K562 (cell line): ENCODE results near the gene NOSTRIN. TPM values are rescaled to one million over a fixed set of nuclear protein-coding genes. Genes with fewer than 3 reads are reported as not detected.

Source experiments
- ARNT ChIP-seq, 2 experiments: fragments of 450-650 bp; IDR thresholded peaks; 2 replicates each; pipeline ENCODE4 v1.6.1; 2016; ENCODE audit warnings: mild to moderate bottlenecking in 1 of 2
- BRD9 ChIP-seq: fragments of 450-650 bp; IDR thresholded peaks from 2 replicates; pipeline ENCODE4 v1.6.1; 2018; ENCODE audit warnings: low read depth; ENCODE audit not compliant: partially characterized antibody
- ELK3 ChIP-seq: fragments of 450-650 bp; formaldehyde crosslinking; IDR thresholded peaks from 2 replicates; pipeline ENCODE4 v1.4.0; 2020; ENCODE audit warnings: mild to moderate bottlenecking
- FOXJ2 ChIP-seq: fragments of 200-800 bp; sonication (Bioruptor generic); IDR thresholded peaks from 2 replicates; pipeline ENCODE4 v1.6.1; 2016; ENCODE audit warnings: missing genetic modification characterization, missing compliant biosample characterization
- MECOM ChIP-seq: fragments of 250-450 bp; sonication (Bioruptor Pico); IDR thresholded peaks from 2 replicates; pipeline ENCODE4 v1.8.0; 2022; ENCODE audit warnings: inconsistent platforms
- PML ChIP-seq: IDR thresholded peaks from 2 replicates; pipeline ENCODE4 v1.6.1; 2012; ENCODE audit warnings: low read length, inconsistent platforms
- POLR2G ChIP-seq: fragments of 200-400 bp; formaldehyde crosslinking; IDR thresholded peaks from 2 replicates; pipeline ENCODE4 v1.6.1; 2017; ENCODE audit warnings: low read depth, mild to moderate bottlenecking, antibody characterized with exemption, low read length, moderate library complexity
- RAD21 ChIP-seq, 2 experiments: fragments of 250-450 bp in 1 of 2; fragments of 450-650 bp in 1 of 2; sonication (Bioruptor Pico) in 1 of 2; formaldehyde crosslinking in 1 of 2; IDR thresholded peaks in 1 of 2; conservative IDR thresholded peaks in 1 of 2; 2 replicates each; pipeline versions ENCODE4 v1.4.0 to v1.8.0; 2020 to 2022; ENCODE audit warnings: mild to moderate bottlenecking in 2 of 2, moderate library complexity in 1 of 2
- THRAP3 ChIP-seq: fragments of 450-650 bp; IDR thresholded peaks from 2 replicates; pipeline ENCODE4 v1.6.1; 2016; ENCODE audit warnings: mild to moderate bottlenecking, inconsistent platforms, borderline replicate concordance
- ZNF184 ChIP-seq: sonication (generic); formaldehyde crosslinking; IDR thresholded peaks from 2 replicates; pipeline ENCODE4 v1.5.0; 2020; ENCODE audit warnings: missing genetic modification reagents
- ZNF77 ChIP-seq: fragments of 250-450 bp; sonication (Bioruptor Pico); IDR thresholded peaks from 2 replicates; pipeline ENCODE4 v1.5.0; 2020
- ZSCAN29 ChIP-seq: fragments of 450-650 bp; IDR thresholded peaks from 2 replicates; pipeline ENCODE4 v1.6.1; 2017
- polyA plus RNA-seq, 8 experiments: library from polyadenylated mRNA; depleted of rRNA in 4 of 8; stranded (reverse) in 5 of 8; unstranded in 3 of 8; fragments of >200 nt; fragmentation: Nextera tagmentation in 2 of 8; fragmentation: Illumina TruSeq in 1 of 8; extraction: Ambion mirVana in 2 of 8; extraction: Trizol in 1 of 8; gene quantifications; 2 replicates each; pipeline versions ENCODE4 v1.2.1 to v1.2.3, GENCODE V29; 2011 to 2014; ENCODE audit warnings: inconsistent platforms in 1 of 8, missing spikeins in 1 of 8
- total RNA-seq, 7 experiments: library from RNA; depleted of rRNA in 6 of 7; stranded (reverse); fragments of >200 nt in 6 of 7; fragmentation: Illumina TruSeq in 2 of 7; extraction: Trizol in 2 of 7; gene quantifications; 2 replicates each; pipeline versions ENCODE4 v1.2.1 to v1.2.3, GENCODE V29; 2011 to 2021; ENCODE audit warnings: low replicate concordance in 1 of 7
- TF ChIP-seq, protein P1 (sequence below): fragments of 200-600 bp; sonication (generic); IDR thresholded peaks from one replicate; pipeline ENCODE4 v1.6.1; 2012; ENCODE audit warnings: mild to moderate bottlenecking, low read depth, low read length, inconsistent platforms
- TF ChIP-seq, protein P2 (sequence below), 3 experiments: fragments of 200-800 bp in 1 of 3; sonication (Bioruptor generic) in 1 of 3; sonication (generic) in 1 of 3; formaldehyde crosslinking in 1 of 3; IDR thresholded peaks; 2 replicates each; pipeline versions ENCODE4 v1.6.1 to v1.8.0; 2016 to 2022; ENCODE audit warnings: mild to moderate bottlenecking in 2 of 3, missing compliant biosample characterization in 2 of 3, missing genetic modification characterization in 2 of 3, missing genetic modification reagents in 1 of 3

NOSTRIN gene
- total and polyA plus RNA-seq, 9 of the 15 experiments (the other 6 are each of a cell fraction or from before 2014, with no cell fraction given): 26.7 to 82.9 (median 56.3) TPM

DNA sequence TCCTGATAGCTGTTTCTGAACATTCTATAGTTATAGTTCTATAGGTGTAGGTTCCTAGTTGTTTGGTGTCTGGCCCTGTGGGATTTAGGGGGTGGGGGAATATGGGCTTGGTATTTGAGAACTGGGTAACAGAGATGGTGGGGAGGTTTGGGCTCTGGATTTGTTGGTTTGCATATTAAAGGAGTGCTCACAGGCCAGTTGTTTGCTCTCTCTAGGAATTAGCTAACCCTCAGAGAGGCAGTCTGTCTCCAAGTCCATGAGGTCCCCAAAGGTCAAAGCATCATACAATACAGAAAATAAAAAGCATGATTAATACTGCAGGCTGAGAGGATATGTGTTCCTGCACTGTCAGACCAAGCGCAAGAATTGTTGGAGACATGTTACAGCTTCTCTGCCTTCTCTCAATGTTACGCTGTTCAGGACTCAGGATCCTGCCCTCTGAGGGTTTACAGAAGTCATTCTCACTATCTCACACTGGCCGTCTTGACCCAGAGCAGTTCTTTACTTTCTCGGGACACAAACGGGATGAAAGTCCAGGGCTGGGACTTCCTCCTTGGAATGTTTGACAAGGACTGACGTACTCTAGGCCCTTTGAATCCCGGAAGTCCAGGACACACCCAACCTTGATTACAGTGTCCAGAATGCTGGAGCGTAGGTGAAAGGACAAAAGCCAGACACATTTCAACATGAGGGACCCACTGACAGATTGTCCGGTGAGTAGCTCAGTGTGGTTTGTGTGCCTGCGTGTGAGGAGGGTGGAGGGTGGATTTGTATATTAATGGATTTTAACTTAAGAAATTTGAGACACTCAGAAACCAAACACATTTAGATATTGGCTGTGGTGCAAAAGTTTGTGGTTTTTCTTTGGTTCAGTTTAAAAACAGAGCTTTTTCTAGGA is at the start of gene NOSTRIN (continued):
- TF ChIP-seq, protein P1, sequence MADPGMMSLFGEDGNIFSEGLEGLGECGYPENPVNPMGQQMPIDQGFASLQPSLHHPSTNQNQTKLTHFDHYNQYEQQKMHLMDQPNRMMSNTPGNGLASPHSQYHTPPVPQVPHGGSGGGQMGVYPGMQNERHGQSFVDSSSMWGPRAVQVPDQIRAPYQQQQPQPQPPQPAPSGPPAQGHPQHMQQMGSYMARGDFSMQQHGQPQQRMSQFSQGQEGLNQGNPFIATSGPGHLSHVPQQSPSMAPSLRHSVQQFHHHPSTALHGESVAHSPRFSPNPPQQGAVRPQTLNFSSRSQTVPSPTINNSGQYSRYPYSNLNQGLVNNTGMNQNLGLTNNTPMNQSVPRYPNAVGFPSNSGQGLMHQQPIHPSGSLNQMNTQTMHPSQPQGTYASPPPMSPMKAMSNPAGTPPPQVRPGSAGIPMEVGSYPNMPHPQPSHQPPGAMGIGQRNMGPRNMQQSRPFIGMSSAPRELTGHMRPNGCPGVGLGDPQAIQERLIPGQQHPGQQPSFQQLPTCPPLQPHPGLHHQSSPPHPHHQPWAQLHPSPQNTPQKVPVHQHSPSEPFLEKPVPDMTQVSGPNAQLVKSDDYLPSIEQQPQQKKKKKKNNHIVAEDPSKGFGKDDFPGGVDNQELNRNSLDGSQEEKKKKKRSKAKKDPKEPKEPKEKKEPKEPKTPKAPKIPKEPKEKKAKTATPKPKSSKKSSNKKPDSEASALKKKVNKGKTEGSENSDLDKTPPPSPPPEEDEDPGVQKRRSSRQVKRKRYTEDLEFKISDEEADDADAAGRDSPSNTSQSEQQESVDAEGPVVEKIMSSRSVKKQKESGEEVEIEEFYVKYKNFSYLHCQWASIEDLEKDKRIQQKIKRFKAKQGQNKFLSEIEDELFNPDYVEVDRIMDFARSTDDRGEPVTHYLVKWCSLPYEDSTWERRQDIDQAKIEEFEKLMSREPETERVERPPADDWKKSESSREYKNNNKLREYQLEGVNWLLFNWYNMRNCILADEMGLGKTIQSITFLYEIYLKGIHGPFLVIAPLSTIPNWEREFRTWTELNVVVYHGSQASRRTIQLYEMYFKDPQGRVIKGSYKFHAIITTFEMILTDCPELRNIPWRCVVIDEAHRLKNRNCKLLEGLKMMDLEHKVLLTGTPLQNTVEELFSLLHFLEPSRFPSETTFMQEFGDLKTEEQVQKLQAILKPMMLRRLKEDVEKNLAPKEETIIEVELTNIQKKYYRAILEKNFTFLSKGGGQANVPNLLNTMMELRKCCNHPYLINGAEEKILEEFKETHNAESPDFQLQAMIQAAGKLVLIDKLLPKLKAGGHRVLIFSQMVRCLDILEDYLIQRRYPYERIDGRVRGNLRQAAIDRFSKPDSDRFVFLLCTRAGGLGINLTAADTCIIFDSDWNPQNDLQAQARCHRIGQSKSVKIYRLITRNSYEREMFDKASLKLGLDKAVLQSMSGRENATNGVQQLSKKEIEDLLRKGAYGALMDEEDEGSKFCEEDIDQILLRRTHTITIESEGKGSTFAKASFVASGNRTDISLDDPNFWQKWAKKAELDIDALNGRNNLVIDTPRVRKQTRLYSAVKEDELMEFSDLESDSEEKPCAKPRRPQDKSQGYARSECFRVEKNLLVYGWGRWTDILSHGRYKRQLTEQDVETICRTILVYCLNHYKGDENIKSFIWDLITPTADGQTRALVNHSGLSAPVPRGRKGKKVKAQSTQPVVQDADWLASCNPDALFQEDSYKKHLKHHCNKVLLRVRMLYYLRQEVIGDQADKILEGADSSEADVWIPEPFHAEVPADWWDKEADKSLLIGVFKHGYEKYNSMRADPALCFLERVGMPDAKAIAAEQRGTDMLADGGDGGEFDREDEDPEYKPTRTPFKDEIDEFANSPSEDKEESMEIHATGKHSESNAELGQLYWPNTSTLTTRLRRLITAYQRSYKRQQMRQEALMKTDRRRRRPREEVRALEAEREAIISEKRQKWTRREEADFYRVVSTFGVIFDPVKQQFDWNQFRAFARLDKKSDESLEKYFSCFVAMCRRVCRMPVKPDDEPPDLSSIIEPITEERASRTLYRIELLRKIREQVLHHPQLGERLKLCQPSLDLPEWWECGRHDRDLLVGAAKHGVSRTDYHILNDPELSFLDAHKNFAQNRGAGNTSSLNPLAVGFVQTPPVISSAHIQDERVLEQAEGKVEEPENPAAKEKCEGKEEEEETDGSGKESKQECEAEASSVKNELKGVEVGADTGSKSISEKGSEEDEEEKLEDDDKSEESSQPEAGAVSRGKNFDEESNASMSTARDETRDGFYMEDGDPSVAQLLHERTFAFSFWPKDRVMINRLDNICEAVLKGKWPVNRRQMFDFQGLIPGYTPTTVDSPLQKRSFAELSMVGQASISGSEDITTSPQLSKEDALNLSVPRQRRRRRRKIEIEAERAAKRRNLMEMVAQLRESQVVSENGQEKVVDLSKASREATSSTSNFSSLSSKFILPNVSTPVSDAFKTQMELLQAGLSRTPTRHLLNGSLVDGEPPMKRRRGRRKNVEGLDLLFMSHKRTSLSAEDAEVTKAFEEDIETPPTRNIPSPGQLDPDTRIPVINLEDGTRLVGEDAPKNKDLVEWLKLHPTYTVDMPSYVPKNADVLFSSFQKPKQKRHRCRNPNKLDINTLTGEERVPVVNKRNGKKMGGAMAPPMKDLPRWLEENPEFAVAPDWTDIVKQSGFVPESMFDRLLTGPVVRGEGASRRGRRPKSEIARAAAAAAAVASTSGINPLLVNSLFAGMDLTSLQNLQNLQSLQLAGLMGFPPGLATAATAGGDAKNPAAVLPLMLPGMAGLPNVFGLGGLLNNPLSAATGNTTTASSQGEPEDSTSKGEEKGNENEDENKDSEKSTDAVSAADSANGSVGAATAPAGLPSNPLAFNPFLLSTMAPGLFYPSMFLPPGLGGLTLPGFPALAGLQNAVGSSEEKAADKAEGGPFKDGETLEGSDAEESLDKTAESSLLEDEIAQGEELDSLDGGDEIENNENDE: no peak
- TF ChIP-seq ELK3: no peak; the same call in 1 of the 2 replicates
- no peak; a peak in 1 of 4 replicates for TF ChIP-seq RAD21 (CRISPR knock-in tag; conservative IDR thresholded peaks at IDR 0.05 in 1 of 2, IDR thresholded peaks at IDR 0.05 in 1 of 2)
- peak in 1 of 2 experiments; percentile 66; a peak in 1 of 4 replicates for TF ChIP-seq ARNT (IDR thresholded peaks at IDR 0.05)
- TF ChIP-seq ZNF77: no peak
- no peak for TF ChIP-seq THRAP3
- TF ChIP-seq ZNF184 (CRISPR knock-in tag): no peak
- TF ChIP-seq ZSCAN29: no peak
- TF ChIP-seq, protein P2, sequence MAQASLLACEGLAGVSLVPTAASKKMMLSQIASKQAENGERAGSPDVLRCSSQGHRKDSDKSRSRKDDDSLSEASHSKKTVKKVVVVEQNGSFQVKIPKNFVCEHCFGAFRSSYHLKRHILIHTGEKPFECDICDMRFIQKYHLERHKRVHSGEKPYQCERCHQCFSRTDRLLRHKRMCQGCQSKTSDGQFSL (CRISPR knock-in tag; IDR thresholded peaks at IDR 0.05): no peak
- TF ChIP-seq, protein P2 (tag; IDR thresholded peaks at IDR 0.05): no peak
- no peak for TF ChIP-seq FOXJ2 (tag)
- peak; percentile 54 for TF ChIP-seq PML
- TF ChIP-seq BRD9: peak; percentile 88
- no peak for TF ChIP-seq MECOM (CRISPR knock-in tag)
- TF ChIP-seq POLR2G: no peak
